Measurements from ENCODE around the gene RASD1. TPM values are rescaled to one million over a fixed set of nuclear protein-coding genes. Genes with fewer than 3 reads are reported as not detected.
"Not testable (repeated sequence)": the region's sequence is repeated elsewhere in the genome, so short reads cannot be mapped to it uniquely, and the experiment has no call there.

Gene RASD1
- total RNA-seq, 1 donor from 2014 or later = 45.3 TPM

DNA sequence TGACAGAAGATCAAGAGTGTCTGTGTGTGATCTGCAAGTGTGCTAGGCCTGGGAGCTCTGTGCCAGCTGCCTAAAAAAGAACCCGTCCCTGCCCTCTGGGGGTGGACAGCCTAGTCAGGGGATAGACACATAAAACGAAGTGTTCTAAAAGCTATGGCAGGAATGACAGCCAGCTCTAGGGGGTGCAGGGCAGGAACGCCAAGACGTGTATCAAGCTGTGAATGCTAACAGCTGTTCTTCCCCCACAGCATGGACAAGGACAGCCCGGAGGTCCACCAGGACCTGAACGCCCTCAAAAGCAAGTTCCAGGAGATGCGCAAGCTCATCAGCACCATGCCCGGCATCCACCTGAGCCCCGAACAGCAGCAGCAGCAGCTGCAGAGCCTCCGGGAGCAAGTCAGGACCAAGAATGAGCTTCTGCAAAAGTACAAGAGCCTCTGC, 5.1 kb downstream of the RASD1 start:
- ATAC-seq = peak; percentile 3
- DNase-seq (ENCODE audit: missing footprints) = peak; percentile 58
- intact Hi-C loops (cut with DNase I) = no loop called here

DNA sequence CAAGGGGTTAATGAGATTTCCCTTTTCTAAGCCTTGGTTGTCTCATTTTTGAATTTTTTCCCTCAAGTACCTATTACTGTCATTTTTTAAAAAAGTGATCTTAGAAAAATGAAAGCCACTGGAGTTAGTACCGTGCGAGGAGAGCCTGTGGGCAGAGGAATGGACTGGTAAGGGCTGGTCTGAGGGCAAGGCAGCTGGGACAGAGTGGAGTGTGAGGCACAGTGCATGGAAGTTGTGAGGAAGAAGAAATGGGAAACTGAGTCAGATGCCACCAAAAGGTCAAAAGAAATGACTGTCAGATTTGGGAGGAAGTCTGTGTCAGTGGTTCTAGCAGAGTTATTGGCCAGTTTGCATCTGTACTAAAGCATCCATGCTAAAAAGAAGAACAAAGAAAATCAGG, 8.2 kb downstream of the RASD1 start:
- intact Hi-C loops (cut with DNase I) = no loop called here
- DNase-seq (ENCODE audit: missing footprints) (no peak), ATAC-seq (no peak)

DNA sequence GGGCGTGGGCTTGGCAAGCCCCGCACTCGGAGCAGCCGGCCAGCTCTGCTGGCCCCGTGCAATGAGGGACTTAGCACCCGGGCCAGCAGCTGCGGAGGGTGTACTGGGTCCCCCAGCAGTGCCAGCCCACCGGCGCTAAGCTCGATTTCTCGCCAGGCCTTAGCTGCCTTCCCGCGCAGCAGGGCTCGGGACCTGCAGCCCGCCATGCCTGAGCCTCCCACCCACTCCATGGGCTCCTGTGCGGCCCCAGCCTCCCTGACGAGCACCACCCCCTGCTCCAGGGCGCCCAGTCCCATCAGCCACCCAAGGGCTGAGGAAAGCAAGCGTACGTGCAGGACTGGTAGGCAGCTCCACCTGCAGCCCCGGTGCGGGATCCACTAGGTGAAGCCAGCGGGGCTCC, 9.8 kb downstream of the RASD1 start:
- intact Hi-C loops (cut with DNase I); ATAC-seq: not testable (repeated sequence)
- DNase-seq (ENCODE audit: missing footprints) = peak; percentile 17

DNA sequence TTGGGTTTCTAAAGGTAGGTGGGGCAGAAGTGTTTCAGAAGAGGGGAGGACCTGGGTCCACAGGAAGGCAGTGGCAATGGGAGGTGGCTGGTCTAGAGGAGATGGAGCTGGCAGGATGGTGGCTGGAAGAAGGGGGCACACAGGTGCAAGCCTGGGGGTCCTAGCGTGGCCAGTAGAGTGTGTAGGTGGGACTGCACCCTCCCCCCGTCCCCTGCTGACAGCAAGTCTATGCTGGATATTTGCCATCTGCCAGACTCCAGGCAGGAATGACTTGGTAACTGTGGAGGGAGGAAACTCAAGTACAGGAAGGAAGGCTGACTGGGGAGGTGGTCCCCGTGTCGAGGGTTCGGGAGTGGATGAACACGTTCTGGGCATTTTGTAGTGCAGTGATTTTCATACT, 10.8 kb downstream of the RASD1 start:
- intact Hi-C loops (cut with DNase I) = no loop called here
- DNase-seq (ENCODE audit: missing footprints) (peak; percentile 18), ATAC-seq (no peak)

DNA sequence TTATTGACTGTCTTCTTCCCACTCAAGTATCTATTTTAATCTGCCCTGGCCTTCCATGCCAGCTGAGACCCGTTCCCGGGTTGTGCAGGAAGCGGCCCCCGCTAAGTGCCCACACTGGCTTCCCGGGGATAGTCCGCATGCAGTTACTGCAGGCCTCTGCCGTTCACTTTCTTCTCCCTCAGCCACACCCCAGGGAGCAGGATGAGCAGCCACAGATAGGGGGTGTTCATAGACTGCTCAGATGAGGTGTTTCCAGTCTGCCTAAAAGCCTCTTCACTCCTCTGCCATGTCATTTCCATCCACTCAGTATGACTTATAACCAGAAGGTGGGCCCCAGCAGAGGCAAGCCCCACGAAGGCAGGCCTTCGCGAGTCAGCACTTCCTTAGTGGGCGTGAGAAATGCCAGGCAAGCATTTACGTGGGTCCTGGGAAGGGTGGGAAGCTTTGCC, 11.7 kb downstream of the RASD1 start:
- peak; percentile 15 for DNase-seq (ENCODE audit: missing footprints)
- ATAC-seq = peak; percentile 35
- intact Hi-C loops (cut with DNase I) = no loop called here

DNA sequence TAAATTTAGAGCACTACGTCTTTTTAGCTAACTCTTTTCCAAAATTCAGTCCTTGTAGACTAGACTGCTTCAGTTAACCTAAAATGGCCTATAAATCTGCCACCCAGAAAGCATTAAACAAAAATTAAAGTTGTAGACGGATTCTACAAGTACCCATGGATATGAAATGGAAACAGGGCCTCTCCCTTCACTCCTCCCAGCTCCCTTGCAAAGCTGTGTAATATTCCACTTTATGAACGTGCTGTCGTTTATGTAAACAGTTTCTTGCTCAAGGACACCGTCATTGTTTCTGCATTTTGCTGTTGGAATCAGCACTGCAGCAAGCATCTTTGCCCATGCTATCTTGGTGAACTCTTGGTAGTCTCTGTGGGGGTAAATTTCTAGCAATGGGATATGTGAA, 14.3 kb downstream of the RASD1 start:
- intact Hi-C loops (cut with DNase I) = no loop called here
- DNase-seq (ENCODE audit: missing footprints) = no peak
- ATAC-seq = no peak

DNA sequence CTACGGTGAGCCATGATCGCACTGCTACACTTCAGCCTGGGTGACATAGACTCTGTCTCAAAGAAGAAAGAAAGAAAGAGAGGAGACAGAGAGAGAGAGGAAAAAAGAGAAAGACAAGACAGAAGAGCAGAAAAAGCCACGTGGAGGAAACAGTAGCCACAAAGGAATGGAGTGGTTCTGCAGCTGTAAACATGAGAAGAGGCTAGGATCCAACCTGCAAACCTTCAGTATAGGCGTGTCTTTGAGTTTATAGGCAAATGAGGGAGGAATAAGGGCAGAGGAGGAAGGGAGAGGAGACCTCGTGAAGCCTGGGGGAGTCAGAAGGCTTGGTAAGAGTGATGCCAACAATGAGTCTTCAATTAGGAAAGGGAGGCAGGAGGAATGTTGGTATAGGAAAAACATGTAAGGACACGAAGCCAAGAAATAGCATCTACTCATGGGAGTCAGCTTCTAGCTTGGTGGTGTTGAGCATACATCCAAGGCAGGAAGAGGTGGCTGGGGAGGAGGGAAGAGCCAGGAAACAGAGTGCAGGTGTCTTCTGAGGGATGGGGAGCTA, 15.5 kb downstream of the RASD1 start:
- intact Hi-C loops (cut with DNase I) = no loop called here
- ATAC-seq = no peak

DNA sequence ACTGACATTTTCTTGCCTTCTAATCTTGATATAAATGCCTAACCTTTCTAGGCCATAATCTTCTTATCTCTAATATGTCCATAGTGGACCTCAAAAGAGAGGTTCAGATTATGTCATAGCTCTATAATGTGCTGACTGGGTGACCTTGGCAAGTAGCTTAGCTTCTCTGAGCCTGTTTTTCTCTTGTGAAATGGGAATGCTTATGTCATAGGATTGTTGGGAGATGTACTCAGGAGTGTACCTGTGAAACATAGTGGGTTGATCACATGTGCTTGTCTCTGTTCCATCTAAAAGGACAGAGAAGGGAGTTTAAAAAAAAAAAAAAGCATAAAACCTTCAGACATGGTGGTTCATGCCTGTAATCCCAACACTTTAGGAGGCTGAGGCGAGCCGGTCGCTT, 17.0 kb downstream of the RASD1 start:
- no peak for ATAC-seq
- intact Hi-C loops (cut with DNase I) = loop anchor here (5.0 kb wide), 3 partner anchors 57 to 122 kb away; no protein-coding TSS in a partner anchor
- DNase-seq (ENCODE audit: missing footprints) = no peak

More for the DNA sequence above, 15.5 kb downstream of the RASD1 start:
- DNase-seq (ENCODE audit: missing footprints) = no peak

DNA sequence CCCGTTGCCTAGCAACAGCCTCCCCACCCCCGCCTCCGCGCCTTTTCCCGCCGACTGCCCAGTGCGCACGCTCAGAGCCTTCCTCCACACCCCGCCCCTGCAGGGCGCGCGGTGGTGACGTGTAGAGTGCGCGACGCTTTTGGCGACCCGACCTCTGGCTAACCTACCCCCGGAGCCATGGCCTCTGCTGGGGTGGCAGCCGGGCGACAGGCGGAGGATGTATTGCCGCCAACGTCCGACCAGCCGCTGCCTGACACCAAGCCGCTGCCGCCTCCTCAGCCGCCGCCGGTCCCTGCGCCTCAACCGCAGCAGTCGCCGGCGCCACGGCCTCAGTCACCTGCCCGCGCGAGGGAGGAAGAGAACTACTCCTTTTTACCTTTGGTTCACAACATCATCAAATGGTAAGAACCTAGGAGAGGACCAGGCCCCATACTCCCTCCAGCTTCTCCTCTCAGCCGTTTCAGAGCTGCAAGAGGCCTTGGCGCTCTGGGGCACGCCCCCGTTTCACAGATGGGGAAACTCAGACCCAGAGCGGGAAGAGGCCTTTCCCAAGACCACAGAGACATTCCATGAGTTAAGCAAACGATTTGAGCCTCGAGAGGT, 19.2 kb downstream of the RASD1 start, which contains the start of gene MED9:
Gene MED9 (plus strand): TSS at position 136 of the 603 bp plus-strand sequence. CDS start 42 bp downstream, at position 178.
- peak; percentile 97 for DNase-seq (ENCODE audit: missing footprints)
- intact Hi-C loops (cut with DNase I) = loop anchor here (2.0 to 5.0 kb wide), 4 partner anchors 16 to 120 kb away; no protein-coding TSS in a partner anchor
- peak; percentile 98 for ATAC-seq

DNA sequence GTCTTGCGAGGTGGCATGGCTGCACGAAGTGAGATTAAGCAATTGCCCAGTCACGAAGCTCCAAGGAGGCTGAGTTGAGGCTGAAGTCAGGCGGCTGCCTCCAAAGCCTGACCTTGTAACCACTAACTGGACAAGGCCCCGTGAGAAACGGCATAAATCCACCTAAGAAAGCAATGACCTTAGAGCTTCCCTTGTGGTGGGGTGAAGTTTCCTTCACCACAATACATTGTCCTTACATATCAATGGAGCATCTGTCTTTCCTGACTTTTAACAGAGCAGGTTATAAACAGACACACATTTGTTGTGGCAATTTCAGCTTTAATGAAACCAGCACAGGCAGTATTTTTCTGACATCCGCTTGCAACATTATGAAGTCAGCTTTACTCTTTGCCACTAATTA, 21.9 kb downstream of the RASD1 start:
- intact Hi-C loops (cut with DNase I) = no loop called here
- DNase-seq (ENCODE audit: missing footprints) = peak; percentile 7
- no peak for ATAC-seq

DNA sequence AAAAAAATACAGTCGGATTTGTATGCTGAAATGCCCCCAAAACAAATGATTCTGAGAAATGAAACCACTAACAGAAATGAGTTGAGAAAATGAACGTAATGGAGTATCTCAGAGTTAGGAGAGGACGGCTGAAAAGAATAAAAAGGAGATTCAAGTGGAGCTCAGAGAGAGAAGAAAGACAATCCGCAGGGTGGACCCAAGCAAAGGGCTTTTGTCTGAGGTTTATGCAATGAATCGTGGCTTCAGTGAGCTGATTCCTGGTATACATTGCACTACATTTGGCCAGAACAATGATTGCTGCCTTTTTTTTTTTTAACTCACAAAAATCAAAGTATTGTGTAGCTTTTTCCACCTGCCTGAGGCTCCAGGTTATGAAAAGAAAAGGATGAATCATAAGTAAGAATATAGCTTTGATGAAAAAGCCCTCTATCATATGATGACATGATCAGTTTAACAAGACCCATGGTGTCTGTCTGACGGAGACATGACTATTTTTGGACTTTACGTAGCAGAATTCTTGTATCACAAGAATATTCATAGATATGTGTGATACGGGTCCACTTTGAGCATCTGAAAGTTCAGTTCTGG, 23.8 kb downstream of the RASD1 start:
- no peak for ATAC-seq
- DNase-seq (ENCODE audit: missing footprints) = no peak
- intact Hi-C loops (cut with DNase I) = no loop called here

DNA sequence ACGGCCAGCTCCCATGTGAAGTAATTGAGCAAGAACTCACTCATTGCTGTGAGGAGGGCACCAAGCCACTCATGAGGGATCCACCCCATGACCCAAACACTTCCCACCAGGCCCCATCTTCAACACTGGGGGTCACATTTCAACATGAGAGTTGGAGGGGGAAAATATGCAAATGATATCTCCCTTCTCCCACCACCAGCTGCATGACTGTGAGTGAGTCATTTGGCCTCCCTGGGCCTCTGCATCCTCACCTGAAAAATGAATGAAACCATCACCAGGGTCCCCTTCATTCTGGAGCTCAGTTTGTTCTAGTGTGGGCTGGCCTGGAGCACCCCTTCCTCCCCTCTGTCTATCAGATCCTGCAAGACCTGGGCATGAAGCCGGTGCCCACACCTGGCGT, 26.2 kb downstream of the RASD1 start:
- peak; percentile 14 for DNase-seq (ENCODE audit: missing footprints)
- intact Hi-C loops (cut with DNase I) = no loop called here
- no peak for ATAC-seq

DNA sequence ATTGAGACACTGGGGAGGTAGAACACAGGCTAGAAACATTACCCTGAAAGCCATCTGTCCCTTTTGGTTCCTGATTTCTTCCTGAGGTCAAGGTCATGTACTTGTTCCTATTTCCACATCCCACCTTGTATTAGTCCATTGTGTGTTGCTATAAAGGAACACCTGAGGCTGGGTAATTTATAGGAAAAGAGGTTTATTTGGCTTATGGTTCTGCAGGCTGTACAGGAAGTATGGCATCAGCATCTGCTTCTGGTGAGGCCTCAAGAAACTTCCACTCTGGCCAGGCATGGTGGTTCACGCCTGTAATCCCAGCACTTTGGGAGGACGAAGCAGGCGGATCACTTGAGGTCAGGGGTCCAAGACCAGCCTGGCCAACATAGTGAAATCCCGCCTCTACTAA, 26.8 kb downstream of the RASD1 start:
- intact Hi-C loops (cut with DNase I) = no loop called here
- DNase-seq (ENCODE audit: missing footprints) = no peak
- ATAC-seq = no peak

DNA sequence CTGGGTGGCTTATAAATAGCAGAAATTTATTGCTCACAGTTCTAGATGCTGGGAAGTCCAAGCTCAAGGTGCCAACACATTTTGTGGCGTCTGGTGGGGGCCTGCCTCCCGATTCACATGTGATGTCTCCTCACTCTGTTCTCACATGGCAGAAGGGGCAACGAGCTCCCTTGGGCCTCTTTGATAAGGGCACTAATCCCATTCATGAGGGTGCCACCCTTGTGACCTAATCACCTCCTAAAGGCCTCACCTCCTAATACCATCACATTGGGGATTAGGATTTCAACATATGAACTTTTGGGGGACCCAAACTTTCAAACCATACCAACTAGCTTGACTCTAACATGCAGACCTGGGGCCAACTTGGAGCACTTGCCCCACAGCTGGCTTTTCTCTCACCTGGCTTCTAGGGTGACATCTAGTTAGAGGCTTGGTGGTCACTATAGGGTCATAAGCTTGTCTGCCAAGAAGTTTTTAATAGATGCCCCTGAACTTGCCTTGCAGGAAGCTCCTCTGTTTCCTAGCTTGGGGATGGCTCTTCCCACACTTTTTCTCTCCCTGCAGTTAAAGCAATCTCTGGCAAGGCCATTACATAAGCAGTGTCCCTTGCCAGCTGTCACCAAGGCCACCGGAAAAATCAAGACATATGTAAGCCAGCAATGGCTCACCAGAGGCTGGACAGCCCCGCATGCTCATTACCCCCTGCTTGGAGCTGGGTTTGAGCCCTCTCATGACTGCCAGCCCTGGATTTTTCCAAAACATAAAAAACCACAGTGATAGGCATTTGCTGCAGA, 27.8 kb downstream of the RASD1 start:
- DNase-seq (ENCODE audit: missing footprints) (peak; percentile 54), ATAC-seq (peak; percentile 67)
- intact Hi-C loops (cut with DNase I) = no loop called here

DNA sequence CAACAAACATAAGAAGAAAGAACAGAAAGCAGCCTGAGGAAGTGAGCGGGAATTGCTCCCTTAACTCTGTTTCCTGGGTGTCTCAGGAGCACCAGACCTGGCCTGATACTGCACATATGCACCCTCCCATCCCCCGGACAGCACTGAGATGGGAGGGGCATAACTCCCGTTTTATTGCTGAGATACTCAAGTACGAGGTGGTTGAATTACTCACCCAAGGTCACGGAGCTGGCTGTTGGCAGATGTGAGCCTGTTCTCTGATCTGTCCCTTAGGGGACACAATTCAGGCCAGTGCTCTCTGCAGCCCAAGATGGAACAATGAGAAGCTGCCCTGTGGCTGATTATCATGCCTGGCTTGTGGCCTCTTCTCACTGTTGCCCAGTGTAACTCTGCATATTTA, 28.5 kb downstream of the RASD1 start:
- no peak for DNase-seq (ENCODE audit: missing footprints)
- intact Hi-C loops (cut with DNase I) = no loop called here
- ATAC-seq = peak; percentile 37

DNA sequence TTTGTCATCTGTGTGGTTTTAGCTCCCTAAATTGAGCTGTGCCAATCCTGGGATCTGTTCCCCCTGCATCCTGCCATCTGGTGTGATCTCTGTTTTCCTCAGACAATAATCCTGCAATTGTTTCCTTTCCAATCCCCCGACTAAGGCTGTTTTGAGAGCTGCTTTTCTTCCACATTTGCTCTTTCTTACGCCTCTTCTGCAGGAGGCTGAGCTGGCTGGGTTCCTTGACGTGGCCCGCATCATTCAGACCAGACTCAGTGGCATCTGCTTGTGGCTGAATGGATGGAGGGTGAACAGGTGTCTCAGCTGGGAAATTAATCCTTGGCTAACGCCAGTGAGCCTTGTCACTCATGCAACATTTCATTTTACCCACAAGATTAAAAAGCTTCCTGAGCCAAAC, 29.2 kb downstream of the RASD1 start:
- intact Hi-C loops (cut with DNase I) = no loop called here
- DNase-seq (ENCODE audit: missing footprints) (no peak), ATAC-seq (no peak)

DNA sequence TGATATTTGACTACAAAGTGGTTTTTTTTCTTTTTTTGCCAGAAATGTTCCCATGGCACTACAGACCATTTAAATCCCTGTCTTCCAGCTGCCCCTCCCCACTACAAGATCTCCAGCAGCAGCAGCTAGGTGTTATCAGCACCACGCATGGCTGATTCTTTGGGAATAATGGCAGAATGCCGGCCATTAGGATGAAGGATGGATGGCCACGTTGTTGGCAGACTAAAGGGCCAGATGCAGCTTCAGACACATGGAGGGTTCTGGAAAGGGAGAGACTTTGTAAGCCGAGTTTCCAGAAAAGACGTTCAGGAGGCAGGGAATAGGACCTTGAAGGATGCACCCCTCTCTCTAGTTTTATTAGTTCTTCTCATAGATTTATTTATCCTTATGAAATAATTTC, 29.7 kb downstream of the RASD1 start:
- intact Hi-C loops (cut with DNase I) = no loop called here
- DNase-seq (ENCODE audit: missing footprints) = no peak
- no peak for ATAC-seq

DNA sequence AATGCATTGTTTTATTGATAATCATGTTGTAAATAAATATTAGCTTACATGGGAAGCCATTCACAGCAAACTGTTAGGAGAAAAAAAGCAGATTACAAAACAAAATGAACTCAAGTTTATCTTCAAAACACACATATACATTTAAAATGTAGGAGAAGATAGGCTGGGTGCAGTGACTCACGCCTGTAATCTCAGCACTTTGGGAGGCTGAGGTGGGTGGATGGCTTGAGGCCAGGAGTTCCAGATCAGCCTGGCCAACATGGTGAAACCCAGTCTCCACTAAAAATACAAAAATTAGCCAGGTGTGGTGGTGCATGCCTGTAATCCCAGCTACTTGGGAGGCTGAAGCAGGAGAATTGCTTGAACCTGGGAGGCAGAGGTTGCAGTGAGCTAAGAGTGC, 30.3 kb downstream of the RASD1 start:
- ATAC-seq; intact Hi-C loops (cut with DNase I); DNase-seq (ENCODE audit: missing footprints): not testable (repeated sequence)

DNA sequence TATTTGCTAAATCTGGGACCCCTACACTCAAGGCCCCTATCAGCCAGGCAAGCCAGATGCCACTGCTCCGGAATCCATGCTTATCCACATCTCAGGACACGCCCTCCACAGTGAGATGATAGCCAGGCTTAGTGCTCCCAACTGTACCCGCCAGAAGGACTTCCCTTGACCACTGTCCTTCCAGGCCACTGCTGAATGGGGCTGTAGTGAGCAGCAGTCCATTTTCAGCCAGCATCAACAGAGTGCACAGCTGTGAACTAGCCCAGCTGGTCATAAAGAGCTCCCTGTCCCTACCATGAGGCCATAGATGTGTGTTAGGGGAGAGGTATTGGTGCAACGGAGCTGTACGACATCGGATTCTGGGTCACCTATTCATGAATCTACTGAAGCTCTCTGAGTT, 32.4 kb downstream of the RASD1 start:
- intact Hi-C loops (cut with DNase I) = no loop called here
- ATAC-seq = no peak

More for the DNA sequence above, 32.4 kb downstream of the RASD1 start:
- no peak for DNase-seq (ENCODE audit: missing footprints)

Data from Right ventricle myocardium inferior (tissue), 1 donor.